ENCODE measurements around the gene CPN2. TPM values are rescaled to one million over a fixed set of nuclear protein-coding genes. Genes with fewer than 3 reads are reported as not detected.

Gene CPN2
- total and polyA plus RNA-seq, 2 of the 13 experiments (the other 11 are each of a cell fraction or from before 2014, with no cell fraction given) = 26.7 to 27.7 TPM

GRCh38 chr3:194312186-194312742, 38.9 kb downstream of the CPN2 start:
- ChIA-PET POLR2A (no interaction called here), CTCF (ENCODE audit: low intra/inter-chr PET ratio, low total read pairs) (no interaction called here)
- DNase-seq (ENCODE audit: low spot score) (no peak), FAIRE-seq (no peak), ATAC-seq (no peak)
- TF ChIP-seq ZNF878 (CRISPR knock-in tag; IDR thresholded peaks at IDR 0.05) (no peak), HMGA1 (CRISPR knock-in tag; conservative IDR thresholded peaks at IDR 0.05) (no peak), GPN1 (CRISPR knock-in tag; IDR thresholded peaks at IDR 0.05; ENCODE audit: borderline replicate concordance) (no peak), SIN3A (IDR thresholded peaks at IDR 0.05; ENCODE audit: borderline replicate concordance, low read depth, low read length) (no peak)
- H3K4me2 ChIP-seq (ENCODE audit: low read depth, low read length) = no peak overlapping the region
- no TSS peak for BruUV-seq (replicated peaks)
- in situ Hi-C loops (cut with HindIII; ENCODE audit: extremely low pct_ligation_motif_present, low pct_unique_long_range_greater_than_20kb) = loop anchor here (10.0 to 25.0 kb wide), 2 partner anchors 147 to 650 kb away; no protein-coding TSS in a partner anchor
- H3K27me3 ChIP-seq (ENCODE audit: control insufficient read depth in 1 of 2, insufficient read depth in 2 of 2, low read length in 2 of 2) = peaks cover 2 to 43% of the 10 kb centered on the region in 2 experiments; a peak in 4 of 5 replicates
- H4K20me1 ChIP-seq (ENCODE audit: insufficient read depth, low read length) = no peaks in the 10 kb centered on the region
- WGBS (ENCODE audit: low lambda C conversion rate) = 40% methylated on average over 6 of the region's 7 CpGs
- H3K9ac ChIP-seq (ENCODE audit: insufficient read depth, low read depth, low read length) = no peak overlapping the region
- H3K9me3 ChIP-seq (ENCODE audit: low read length) = no peaks in the 10 kb centered on the region
- no peak overlapping the region for H2AFZ ChIP-seq (ENCODE audit: low read length)
- no peak overlapping the region for H3K4me3 ChIP-seq (replicated peaks in 1 of 3; ENCODE audit: insufficient read depth in 1 of 3, low read depth in 2 of 3, low read length in 3 of 3)
- H3K4me1 ChIP-seq (ENCODE audit: insufficient read depth, low read length) = peaks cover 53% of the 10 kb centered on the region
- intact Hi-C loops (cut with micrococcal nuclease; ENCODE audit: unreplicated experiment) = loop anchor here (10.0 kb wide), 1 partner anchor 237 kb away; no protein-coding TSS in a partner anchor
- H3K79me2 ChIP-seq (ENCODE audit: insufficient read depth, low read length) = no peaks in the 10 kb centered on the region
- H3K36me3 ChIP-seq (replicated peaks in 1 of 2; ENCODE audit: control insufficient read depth in 1 of 2, insufficient read depth in 2 of 2, low read length in 2 of 2) = no peaks in the 10 kb centered on the region
- H3K27ac ChIP-seq (ENCODE audit: extremely low read length, insufficient read depth, low read length) = no peak overlapping the region

DNA sequence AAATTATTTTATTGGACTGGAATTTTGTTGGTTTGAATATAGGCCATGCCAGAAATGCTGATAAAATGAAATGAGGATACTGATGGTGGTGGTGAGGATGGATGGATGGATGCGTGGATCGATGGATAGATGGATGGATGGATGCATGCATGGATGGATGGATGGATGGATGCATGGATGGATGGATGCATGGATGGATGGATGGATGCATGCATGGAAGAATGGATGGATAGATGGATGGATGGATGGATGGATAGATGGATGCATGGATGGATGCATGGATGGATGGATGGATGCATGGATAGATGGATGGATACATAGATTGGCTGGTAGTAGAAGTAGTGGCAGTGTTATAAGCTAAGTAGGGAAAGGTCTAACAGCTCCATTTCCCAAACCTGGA, 40.1 kb downstream of the CPN2 start:
- no peaks in the 10 kb centered on the region for H3K79me2 ChIP-seq (ENCODE audit: insufficient read depth, low read length)
- intact Hi-C loops (cut with micrococcal nuclease; ENCODE audit: unreplicated experiment) = loop anchor here (10.0 kb wide), 1 partner anchor 236 kb away; no protein-coding TSS in a partner anchor
- BruUV-seq (replicated peaks) = no TSS peak
- ATAC-seq (no peak), DNase-seq (ENCODE audit: low spot score) (no peak), FAIRE-seq (no peak)
- WGBS (ENCODE audit: low lambda C conversion rate) = 91% methylated on average over 2 of the region's 2 CpGs
- H3K27me3 ChIP-seq (ENCODE audit: control insufficient read depth in 1 of 2, insufficient read depth in 2 of 2, low read length in 2 of 2) = peaks cover 5 to 55% of the 10 kb centered on the region in 2 experiments; a peak in 4 of 5 replicates
- no peak overlapping the region for H3K4me3 ChIP-seq (replicated peaks in 1 of 3; ENCODE audit: insufficient read depth in 1 of 3, low read depth in 2 of 3, low read length in 3 of 3)
- no peak overlapping the region for H3K9ac ChIP-seq (ENCODE audit: insufficient read depth, low read depth, low read length)
- H3K27ac ChIP-seq (ENCODE audit: extremely low read length, insufficient read depth, low read length) = no peak overlapping the region
- no peaks in the 10 kb centered on the region for H3K9me3 ChIP-seq (ENCODE audit: low read length)
- POLR2A ChIA-PET = no interaction called here
- H4K20me1 ChIP-seq (ENCODE audit: insufficient read depth, low read length) = no peaks in the 10 kb centered on the region
- TF ChIP-seq ZNF614 (CRISPR knock-in tag; IDR thresholded peaks at IDR 0.05; ENCODE audit: borderline replicate concordance) (no peak), FLYWCH1 (CRISPR knock-in tag; IDR thresholded peaks at IDR 0.05) (no peak), ZFP82 (CRISPR knock-in tag; IDR thresholded peaks at IDR 0.05; ENCODE audit: borderline replicate concordance) (no peak), RFX5 (IDR thresholded peaks at IDR 0.05; ENCODE audit: low read depth, low read length) (no peak), ZBTB20 (CRISPR knock-in tag; IDR thresholded peaks at IDR 0.05; ENCODE audit: borderline replicate concordance, low read depth) (no peak), ZNF264 (CRISPR knock-in tag; IDR thresholded peaks at IDR 0.05) (no peak), SNRNP70 (IDR thresholded peaks at IDR 0.05; ENCODE audit: low read depth, low read length) (no peak), NR3C1 (CRISPR knock-in tag; IDR thresholded peaks at IDR 0.05) (no peak), HNRNPH1 (optimal IDR thresholded peaks at IDR 0.05; ENCODE audit: low read depth, low read length) (no peak)
- TF ChIP-seq, protein P1, sequence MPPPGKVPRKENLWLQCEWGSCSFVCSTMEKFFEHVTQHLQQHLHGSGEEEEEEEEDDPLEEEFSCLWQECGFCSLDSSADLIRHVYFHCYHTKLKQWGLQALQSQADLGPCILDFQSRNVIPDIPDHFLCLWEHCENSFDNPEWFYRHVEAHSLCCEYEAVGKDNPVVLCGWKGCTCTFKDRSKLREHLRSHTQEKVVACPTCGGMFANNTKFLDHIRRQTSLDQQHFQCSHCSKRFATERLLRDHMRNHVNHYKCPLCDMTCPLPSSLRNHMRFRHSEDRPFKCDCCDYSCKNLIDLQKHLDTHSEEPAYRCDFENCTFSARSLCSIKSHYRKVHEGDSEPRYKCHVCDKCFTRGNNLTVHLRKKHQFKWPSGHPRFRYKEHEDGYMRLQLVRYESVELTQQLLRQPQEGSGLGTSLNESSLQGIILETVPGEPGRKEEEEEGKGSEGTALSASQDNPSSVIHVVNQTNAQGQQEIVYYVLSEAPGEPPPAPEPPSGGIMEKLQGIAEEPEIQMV (CRISPR knock-in tag; IDR thresholded peaks at IDR 0.05; ENCODE audit: low read depth) = no peak
- in situ Hi-C loops (cut with HindIII; ENCODE audit: extremely low pct_ligation_motif_present, low pct_unique_long_range_greater_than_20kb) = loop anchor here (10.0 to 25.0 kb wide), 2 partner anchors 146 to 649 kb away; no protein-coding TSS in a partner anchor
- H3K4me1 ChIP-seq (ENCODE audit: insufficient read depth, low read length) = peaks cover 44% of the 10 kb centered on the region
- no peak overlapping the region for H3K4me2 ChIP-seq (ENCODE audit: low read depth, low read length)
- CTCF ChIA-PET (ENCODE audit: low intra/inter-chr PET ratio, low total read pairs) = no interaction called here
- H2AFZ ChIP-seq (ENCODE audit: low read length) = no peak overlapping the region
- H3K36me3 ChIP-seq (replicated peaks in 1 of 2; ENCODE audit: control insufficient read depth in 1 of 2, insufficient read depth in 2 of 2, low read length in 2 of 2) = no peaks in the 10 kb centered on the region
